GM23248 (cell line): ENCODE measurements around the gene TFAP2B. TPM values are rescaled to one million over a fixed set of nuclear protein-coding genes. Genes with fewer than 3 reads are reported as not detected.

Experiments
- DNase-seq: peaks from one replicate; pipeline ENCODE4 v3.0.0-alpha.2; 2015
- H2AFZ ChIP-seq: fragments of 200-600 bp; sonication (generic); 2 replicates; pipeline ENCODE4 v1.6.1; 2016; ENCODE audit warnings: antibody characterized with exemption
- H3F3A ChIP-seq: fragments of 200-600 bp; sonication (generic); 2 replicates; pipeline ENCODE4 v1.6.1; 2016; ENCODE audit warnings: mild to moderate bottlenecking, antibody characterized with exemption, mixed run types; ENCODE audit not compliant: insufficient read depth
- H3K27ac ChIP-seq: fragments of 200-600 bp; sonication (generic); 2 replicates; pipeline ENCODE4 v1.5.1; 2016; ENCODE audit warnings: mild to moderate bottlenecking
- H3K27me3 ChIP-seq: fragments of 200-600 bp; sonication (generic); replicated peaks from 2 replicates; pipeline ENCODE4 v1.6.1; 2016; ENCODE audit warnings: mild to moderate bottlenecking; ENCODE audit not compliant: insufficient read depth
- H3K36me3 ChIP-seq: fragments of 200-600 bp; sonication (generic); 2 replicates; pipeline ENCODE4 v1.6.1; 2016; ENCODE audit warnings: low read depth, mild to moderate bottlenecking
- H3K4me1 ChIP-seq: fragments of 200-600 bp; sonication (generic); 2 replicates; pipeline ENCODE4 v1.6.1; 2016; ENCODE audit warnings: mild to moderate bottlenecking; ENCODE audit not compliant: insufficient read depth
- H3K4me2 ChIP-seq: fragments of 200-600 bp; sonication (generic); one replicate; pipeline ENCODE4 v1.6.1; 2016; ENCODE audit warnings: mild to moderate bottlenecking; ENCODE audit not compliant: unreplicated experiment
- H3K4me3 ChIP-seq: fragments of 200-600 bp; sonication (generic); 2 replicates; pipeline ENCODE4 v1.5.1; 2016; ENCODE audit warnings: mild to moderate bottlenecking
- H3K79me2 ChIP-seq: fragments of 200-600 bp; sonication (generic); 2 replicates; pipeline ENCODE4 v1.6.1; 2016; ENCODE audit warnings: mild to moderate bottlenecking; ENCODE audit not compliant: insufficient read depth
- H3K9ac ChIP-seq: fragments of 200-600 bp; sonication (generic); 2 replicates; pipeline ENCODE4 v1.6.1; 2016; ENCODE audit warnings: mild to moderate bottlenecking
- H3K9me2 ChIP-seq: fragments of 200-600 bp; sonication (generic); 2 replicates; pipeline ENCODE4 v1.6.1; 2016; ENCODE audit warnings: mixed run types, mild to moderate bottlenecking, moderate library complexity; ENCODE audit not compliant: insufficient read depth
- H3K9me3 ChIP-seq: fragments of 200-600 bp; sonication (generic); one replicate; pipeline ENCODE4 v1.6.1; 2017; ENCODE audit warnings: low read depth
- H4K20me1 ChIP-seq: fragments of 200-600 bp; sonication (generic); 2 replicates; pipeline ENCODE4 v1.6.0; 2016; ENCODE audit not compliant: insufficient read depth
- EZH2 ChIP-seq: fragments of 200-600 bp; sonication (generic); IDR thresholded peaks from 2 replicates; pipeline ENCODE4 v1.6.1; 2018; ENCODE audit warnings: antibody characterized with exemption, mild to moderate bottlenecking; ENCODE audit not compliant: insufficient read depth, poor library complexity, severe bottlenecking
- EZH2phosphoT487 ChIP-seq: fragments of 200-600 bp; sonication (generic); IDR thresholded peaks from 2 replicates; pipeline ENCODE4 v1.6.1; 2018; ENCODE audit warnings: antibody characterized with exemption, moderate library complexity, mild to moderate bottlenecking, low read depth; ENCODE audit not compliant: insufficient read depth
- WGBS, 2 experiments: methylation state at CpG; one replicate each; pipeline ENCODE4 v1.1.6; 2015 to 2017; ENCODE audit warnings: low lambda C conversion rate in 2 of 2, low coverage in 1 of 2; ENCODE audit errors: missing lambda C conversion rate in 2 of 2; 5-methylcytosine and 5-hydroxymethylcytosine counted together
- in situ Hi-C: fragments of 300-500 bp; cut with MboI; formaldehyde crosslinking; loops from 2 replicates; pipeline ENCODE4 v1.15.0; 2020
- polyA plus RNA-seq: library from polyadenylated mRNA; unstranded; fragments of >200 nt; fragmentation: Nextera tagmentation; extraction: Ambion mirVana; gene quantifications from 2 replicates; pipeline ENCODE4 v1.2.1, GENCODE V29; 2016
- total RNA-seq: library from RNA; depleted of rRNA; stranded (reverse); fragments of >200 nt; shearing (Covaris generic); gene quantifications from 2 replicates; pipeline ENCODE4 v1.2.3, GENCODE V29; 2014

The TFAP2B gene
- total and polyA plus RNA-seq, 2 experiments from 2014 or later = not detected

DNA sequence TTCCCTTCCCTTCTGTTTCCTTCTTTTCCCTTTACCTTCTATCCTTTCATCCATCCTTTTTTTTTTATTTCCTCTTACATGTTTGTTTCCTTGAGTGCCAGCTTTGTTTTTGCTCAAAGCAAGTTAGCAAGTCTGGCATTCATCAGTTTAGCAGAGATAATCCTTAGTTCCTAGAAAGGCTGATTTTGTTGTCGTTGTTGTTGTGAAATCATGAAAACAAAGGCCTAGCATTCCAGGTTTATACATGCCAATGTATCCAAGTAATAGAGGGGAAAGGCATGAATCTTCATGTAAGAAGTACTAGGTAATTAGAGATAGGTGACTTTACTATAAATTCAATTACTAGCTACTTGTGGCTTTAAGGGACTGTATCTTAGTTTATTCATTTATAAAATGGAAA is 45.9 kb downstream of the TFAP2B start:
- Histone ChIP-seq H3K4me1 (no peaks in the 10 kb centered on the region), H3K79me2 (no peaks in the 10 kb centered on the region), H3K27me3 (no peaks in the 10 kb centered on the region), H3K4me3 (no peak overlapping the region), H4K20me1 (no peaks in the 10 kb centered on the region), H3K27ac (no peak overlapping the region), H3K9ac (no peak overlapping the region), H3F3A (no peaks in the 10 kb centered on the region), H3K9me2 (no peaks in the 10 kb centered on the region; the same call in 1 of the 2 replicates), H3K4me2 (no peak overlapping the region), H3K36me3 (no peaks in the 10 kb centered on the region), H3K9me3 (no peaks in the 10 kb centered on the region), H2AFZ (no peak overlapping the region)
- TF ChIP-seq EZH2 (no peak), EZH2phosphoT487 (no peak)
- in situ Hi-C loops = no loop called here
- 3 to 10% methylated on average over 1 of the region's 1 CpG for WGBS, 2 experiments
- DNase-seq = no peak

DNA sequence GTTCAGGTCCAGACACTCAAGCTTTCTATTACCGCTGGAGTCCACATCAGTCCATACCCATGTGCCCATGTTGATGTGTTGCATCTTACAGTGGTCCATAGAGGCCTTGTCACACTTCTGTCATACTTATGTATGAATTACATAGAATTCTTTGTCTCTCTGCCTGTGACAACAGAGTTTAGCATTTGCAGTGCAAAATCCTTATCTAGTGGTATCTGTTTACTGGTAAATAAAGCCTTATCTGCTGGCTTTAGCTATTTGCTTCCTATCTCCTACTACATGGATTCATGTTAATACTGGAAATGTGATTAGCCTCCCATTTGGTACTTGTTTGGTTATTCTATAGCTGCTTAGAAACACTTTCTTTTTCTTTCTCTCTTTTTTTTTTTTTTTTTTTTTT is 49.8 kb downstream of the TFAP2B start:
- no peaks in the 10 kb centered on the region for H3K4me1 ChIP-seq
- no peaks in the 10 kb centered on the region; the same call in 1 of the 2 replicates for H3K9me2 ChIP-seq
- TF ChIP-seq EZH2phosphoT487 = no peak
- no peak for TF ChIP-seq EZH2
- no peaks in the 10 kb centered on the region for H4K20me1 ChIP-seq
- no peaks in the 10 kb centered on the region for H3K79me2 ChIP-seq
- H3K4me2 ChIP-seq = no peak overlapping the region
- H3K9me3 ChIP-seq = no peaks in the 10 kb centered on the region
- WGBS, 2 experiments = 75 to 81% methylated on average over 1 of the region's 1 CpG
- H2AFZ ChIP-seq = no peak overlapping the region
- H3K9ac ChIP-seq = no peak overlapping the region
- H3K4me3 ChIP-seq = no peak overlapping the region
- no peaks in the 10 kb centered on the region for H3K36me3 ChIP-seq
- H3F3A ChIP-seq = no peaks in the 10 kb centered on the region
- H3K27ac ChIP-seq = no peak overlapping the region
- no peak for DNase-seq
- in situ Hi-C loops = no loop called here
- H3K27me3 ChIP-seq = no peaks in the 10 kb centered on the region

DNA sequence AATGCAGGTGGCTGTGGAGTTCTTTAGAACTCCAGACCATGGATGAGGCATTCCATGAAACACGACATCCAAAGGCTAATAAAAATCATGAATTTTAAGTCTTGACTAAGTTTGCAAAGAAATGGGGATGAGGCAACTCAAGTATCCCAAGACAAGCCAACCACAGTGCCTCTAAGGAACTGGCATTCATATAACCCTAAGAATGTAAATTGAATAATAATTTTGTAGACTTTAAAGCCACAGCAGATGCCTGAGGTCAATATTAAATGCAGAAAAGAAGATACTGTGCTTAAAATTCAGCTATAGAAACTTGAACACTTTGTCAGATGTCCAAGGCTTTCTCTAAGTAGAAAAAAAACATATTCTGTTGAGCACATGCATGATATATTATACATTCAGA is 54.5 kb downstream of the TFAP2B start:
- H4K20me1 ChIP-seq = no peaks in the 10 kb centered on the region
- H3K27ac ChIP-seq = no peak overlapping the region
- H3K36me3 ChIP-seq = no peaks in the 10 kb centered on the region
- TF ChIP-seq EZH2 = no peak
- TF ChIP-seq EZH2phosphoT487 = no peak
- no peaks in the 10 kb centered on the region for H3K79me2 ChIP-seq
- H3K9ac ChIP-seq = no peak overlapping the region
- H3K4me1 ChIP-seq = no peaks in the 10 kb centered on the region
- no peaks in the 10 kb centered on the region for H3K27me3 ChIP-seq
- no peak overlapping the region for H3K4me3 ChIP-seq
- H3F3A ChIP-seq = no peaks in the 10 kb centered on the region
- in situ Hi-C loops = no loop called here
- WGBS, 2 experiments = 9 to 10% methylated on average over 1 of the region's 1 CpG
- H3K9me3 ChIP-seq = no peaks in the 10 kb centered on the region
- H2AFZ ChIP-seq = no peak overlapping the region
- DNase-seq = no peak
- no peaks in the 10 kb centered on the region for H3K9me2 ChIP-seq
- no peak overlapping the region for H3K4me2 ChIP-seq

DNA sequence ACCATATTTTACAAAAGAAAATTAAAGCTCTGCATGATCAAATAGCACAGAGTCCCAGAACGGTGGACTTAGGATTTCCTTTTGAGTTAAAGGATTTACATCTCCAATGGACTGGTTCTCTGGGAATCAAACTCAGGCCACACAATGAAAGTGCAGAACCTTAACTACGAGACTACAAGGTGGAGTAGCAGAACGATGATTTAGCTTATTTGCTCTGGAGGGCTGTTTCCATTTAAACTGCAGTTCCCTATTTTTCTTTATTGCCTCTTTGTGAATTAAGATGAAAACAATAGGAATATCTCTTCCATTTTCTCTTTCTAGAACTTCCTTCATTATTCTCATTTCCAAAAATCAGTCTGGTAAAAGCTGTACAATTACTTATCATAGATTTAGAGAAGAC is 65.7 kb downstream of the TFAP2B start:
- Histone ChIP-seq H3K4me1 (no peaks in the 10 kb centered on the region), H3K27me3 (no peaks in the 10 kb centered on the region), H3K4me3 (no peak overlapping the region), H3K9me2 (no peaks in the 10 kb centered on the region), H2AFZ (no peak overlapping the region), H3K9ac (no peak overlapping the region), H3F3A (no peaks in the 10 kb centered on the region), H3K79me2 (no peaks in the 10 kb centered on the region), H4K20me1 (no peaks in the 10 kb centered on the region; the same call in 1 of the 2 replicates), H3K27ac (no peak overlapping the region), H3K9me3 (no peaks in the 10 kb centered on the region), H3K36me3 (no peaks in the 10 kb centered on the region), H3K4me2 (no peak overlapping the region)
- DNase-seq = no peak
- 10 to 17% methylated on average over 3 of the region's 3 CpGs for whole genome bisulfite sequencing, 2 experiments
- TF ChIP-seq EZH2 = no peak
- TF ChIP-seq EZH2phosphoT487 = no peak
- in situ Hi-C loops = no loop called here

DNA sequence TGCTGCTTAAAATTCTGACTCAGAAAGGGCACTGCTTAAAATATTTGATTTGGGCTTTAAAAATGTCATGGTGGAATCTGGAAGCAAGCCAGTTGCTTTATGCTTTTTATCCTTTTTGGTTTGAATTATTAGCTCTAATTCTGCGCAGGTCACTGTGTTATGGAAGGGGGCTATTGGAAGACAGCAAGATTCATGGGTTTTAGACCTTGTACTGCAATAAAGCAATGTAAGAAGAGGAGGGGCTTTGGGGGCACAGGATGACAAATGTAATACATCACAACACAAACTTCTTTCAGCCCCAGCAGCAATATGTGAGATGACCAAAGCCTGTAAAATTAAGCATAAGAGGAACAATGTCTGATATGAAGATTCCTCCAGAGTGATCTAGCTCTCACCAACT is 68.4 kb downstream of the TFAP2B start:
- Histone ChIP-seq H3K36me3 (no peaks in the 10 kb centered on the region), H3K4me2 (no peak overlapping the region), H3K9ac (no peak overlapping the region), H4K20me1 (no peaks in the 10 kb centered on the region; the same call in 1 of the 2 replicates), H3K9me3 (no peaks in the 10 kb centered on the region), H3F3A (no peaks in the 10 kb centered on the region), H3K79me2 (no peaks in the 10 kb centered on the region), H3K4me3 (no peak overlapping the region), H2AFZ (no peak overlapping the region), H3K27me3 (no peaks in the 10 kb centered on the region), H3K9me2 (no peaks in the 10 kb centered on the region), H3K27ac (no peak overlapping the region), H3K4me1 (no peaks in the 10 kb centered on the region)
- in situ Hi-C loops = no loop called here
- no peak for TF ChIP-seq EZH2phosphoT487
- no peak for TF ChIP-seq EZH2
- DNase-seq = no peak
- WGBS, 2 experiments = 43 to 48% methylated on average over 1 of the region's 1 CpG
